GM21367 (cell line): ENCODE results near the gene HERC2.

Experiments
- ATAC-seq: cut with Tn5 transposase; IDR thresholded peaks from one replicate; pipeline ENCODE4 v1.9.1; 2021; ENCODE audit not compliant: unreplicated experiment

Gene HERC2

DNA sequence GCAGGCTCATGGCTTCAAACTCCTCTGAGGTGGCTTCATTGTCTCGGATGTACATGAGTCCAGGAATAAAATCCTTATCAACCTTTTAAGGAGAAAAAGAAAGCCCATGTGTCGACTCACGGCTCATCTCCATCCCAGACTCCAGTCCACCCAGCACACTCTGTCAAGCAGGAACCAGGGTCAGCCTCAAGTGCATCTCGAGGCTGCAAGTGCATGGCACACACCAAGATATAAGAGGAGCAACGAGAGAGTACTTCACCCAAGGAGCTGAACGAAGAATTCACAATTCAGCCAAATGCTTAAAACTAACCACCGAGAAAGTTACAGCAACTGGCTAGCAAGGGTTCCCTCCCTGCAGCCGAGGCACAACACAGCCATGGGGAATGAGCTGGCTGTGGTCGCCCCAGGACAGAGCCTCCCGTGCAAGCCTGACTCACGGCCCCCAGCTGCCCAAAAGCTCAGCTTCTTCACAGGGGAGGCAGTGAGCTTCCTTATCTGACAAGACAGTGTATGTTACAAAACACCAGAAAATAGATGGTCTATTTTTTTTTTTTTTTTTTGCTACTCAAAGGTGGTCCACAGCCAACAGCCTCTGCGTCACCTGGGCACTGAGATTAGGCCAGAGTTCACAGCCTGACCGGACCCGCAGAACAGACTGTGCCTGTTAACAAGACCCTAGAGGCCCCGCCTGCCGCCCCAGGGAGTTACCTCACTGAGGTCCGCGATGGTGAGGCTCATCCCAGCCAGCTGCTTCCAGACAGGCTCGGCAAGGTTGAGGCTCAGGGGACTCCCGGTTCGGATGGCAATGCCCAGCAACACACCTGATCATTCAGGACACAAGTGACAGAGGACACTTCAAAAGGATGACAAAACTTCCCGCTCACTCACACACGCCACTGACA lies 207.0 kb downstream of the HERC2 start:
- ATAC-seq: no peak

DNA sequence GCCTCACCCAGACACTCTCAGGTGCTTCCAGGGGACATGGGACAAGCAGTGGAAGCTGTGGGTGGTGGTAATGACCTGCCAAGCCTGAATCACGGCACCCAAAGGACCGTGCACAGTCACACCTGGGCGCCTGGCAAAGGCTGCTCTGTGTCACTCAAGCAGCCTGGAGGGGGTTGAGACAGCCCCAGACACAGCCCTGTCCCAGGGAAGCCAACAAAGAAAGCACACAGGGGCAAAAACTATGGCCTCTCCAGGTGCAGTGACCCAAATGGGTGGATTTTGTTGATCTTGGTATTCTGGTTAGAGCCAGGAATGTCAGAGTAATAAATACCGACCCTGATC lies 207.9 kb downstream of the HERC2 start:
- ATAC-seq: no peak

GRCh38 chr15:28113394-28114113 lies 208.4 kb downstream of the HERC2 start:
- ATAC-seq: no peak

GRCh38 chr15:28112962-28113361 lies 209.0 kb downstream of the HERC2 start:
- ATAC-seq: no peak

DNA sequence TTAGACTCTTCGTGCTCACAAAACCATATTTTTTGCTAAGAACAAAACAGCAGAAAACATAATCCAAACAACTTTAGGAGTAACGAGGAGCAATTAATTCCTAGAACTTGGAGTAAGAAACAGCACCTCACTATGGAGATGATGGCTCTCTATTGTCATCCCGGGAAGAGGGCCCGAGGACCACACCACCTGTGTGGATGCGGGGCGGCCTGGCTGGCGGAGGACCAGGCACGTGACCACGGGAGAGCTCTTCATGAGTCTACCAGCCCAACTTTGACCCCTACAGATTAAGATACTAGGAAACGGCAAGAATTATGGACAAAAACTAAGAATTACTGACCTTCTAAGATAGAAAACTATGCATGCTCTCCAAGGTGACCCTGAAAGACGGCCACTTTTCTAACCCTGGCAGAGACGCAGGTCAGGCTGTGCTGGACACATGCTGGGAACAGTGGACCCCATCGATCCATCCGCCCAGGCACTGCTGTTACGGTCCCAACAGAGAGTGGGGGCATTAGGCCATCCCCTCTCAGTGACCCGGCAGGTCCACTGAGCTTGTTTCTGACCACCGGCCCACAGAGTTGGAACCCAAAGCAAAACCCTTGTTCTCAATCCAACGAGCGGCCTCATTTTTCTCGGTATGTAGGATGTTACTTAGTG lies 209.7 kb downstream of the HERC2 start:
- ATAC-seq: no peak

DNA sequence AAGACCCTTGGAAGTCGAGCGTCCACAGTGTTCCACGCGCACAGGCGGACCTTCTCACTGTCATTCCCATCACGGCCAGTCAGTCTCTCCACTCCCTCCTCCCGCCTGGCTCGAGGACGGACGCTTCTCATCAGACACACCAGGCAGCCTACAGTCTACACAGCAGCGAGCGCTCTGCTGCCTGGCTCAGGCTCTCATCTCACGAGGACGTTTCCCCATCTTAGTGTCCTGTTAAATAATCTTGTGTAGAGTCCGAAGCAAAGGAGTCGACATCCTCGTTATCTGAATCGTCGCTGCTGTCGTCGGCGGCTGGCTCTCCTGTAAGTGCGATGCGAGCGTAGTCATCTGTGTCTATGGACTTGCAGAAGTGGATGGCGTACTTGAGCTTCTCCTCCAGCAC lies 210.4 kb downstream of the HERC2 start:
- no peak for ATAC-seq

DNA sequence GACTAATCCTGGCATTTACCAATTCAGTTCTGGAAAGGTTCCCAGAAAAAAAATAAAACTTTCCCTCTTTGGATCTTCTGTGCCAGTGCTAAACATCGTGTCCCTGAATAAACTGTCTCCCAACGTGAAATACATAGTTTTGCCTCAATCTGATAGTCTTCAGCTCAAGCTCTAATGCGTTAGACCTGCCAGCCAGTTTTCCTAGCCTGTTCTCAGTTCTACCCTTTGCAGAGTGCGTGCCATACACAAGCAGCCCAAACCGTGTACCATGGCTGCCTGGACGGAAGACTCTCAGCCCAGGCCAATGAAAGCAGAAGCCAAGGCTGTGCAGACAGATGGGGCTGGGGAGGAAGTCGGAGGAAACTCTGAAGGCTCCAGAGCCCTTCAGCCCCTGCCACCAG lies 211.5 kb downstream of the HERC2 start:
- ATAC-seq: no peak

GRCh38 chr15:28109626-28110455 lies 212.1 kb downstream of the HERC2 start:
- ATAC-seq: no peak

- no peak for ATAC-seq
Observed at GRCh38 chr15:28107904-28108275, 214.1 kb downstream of the HERC2 start.

- no peak for ATAC-seq
Observed at GRCh38 chr15:28107111-28107903, 214.7 kb downstream of the HERC2 start.

- ATAC-seq: no peak
Observed at GRCh38 chr15:28106294-28107110, 215.5 kb downstream of the HERC2 start.

DNA sequence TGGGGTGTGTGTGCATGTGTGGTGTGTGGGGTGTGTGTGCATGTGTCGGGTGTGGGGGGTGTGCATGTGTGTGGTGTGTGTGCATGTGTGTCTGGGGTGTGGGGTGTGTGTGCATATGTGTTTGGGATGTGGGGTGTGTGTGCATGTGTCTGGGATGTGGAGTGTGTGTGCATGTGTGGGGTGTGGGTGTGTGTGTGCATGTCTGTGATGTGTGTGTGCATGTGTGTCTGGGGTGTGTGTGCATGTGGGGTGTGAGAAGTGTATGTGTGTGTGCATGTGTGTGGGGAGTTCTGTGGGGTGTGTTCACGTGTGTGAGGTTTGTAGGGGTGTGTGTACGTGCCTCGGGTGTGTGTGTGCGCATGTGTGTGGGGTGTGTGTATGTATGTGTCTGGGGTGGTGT lies 216.2 kb downstream of the HERC2 start:
- ATAC-seq: no peak

- ATAC-seq: no peak
Observed at GRCh38 chr15:28105224-28105791, 216.7 kb downstream of the HERC2 start.

DNA sequence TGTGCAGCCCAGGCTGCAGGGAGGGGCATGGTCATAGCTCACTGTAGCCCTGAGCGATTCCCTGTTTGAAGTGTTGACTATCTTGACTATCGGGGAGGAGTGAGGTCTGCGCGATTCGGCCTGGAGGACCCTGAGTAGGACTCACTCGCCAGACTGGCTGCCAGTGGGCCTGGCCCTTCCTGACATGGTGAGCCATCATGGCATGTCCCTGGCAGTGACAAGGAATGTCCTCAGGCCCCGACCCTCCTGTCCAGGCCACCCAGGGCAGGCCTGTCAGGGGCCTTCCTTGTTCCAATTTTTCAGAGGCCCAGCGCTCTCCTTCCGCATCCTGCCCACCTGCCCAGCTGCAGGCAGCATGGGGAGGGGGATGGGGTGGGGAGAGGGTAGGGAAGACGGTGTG lies 217.7 kb downstream of the HERC2 start:
- ATAC-seq: no peak

GRCh38 chr15:28103831-28104230 lies 218.1 kb downstream of the HERC2 start:
- ATAC-seq: no peak

DNA sequence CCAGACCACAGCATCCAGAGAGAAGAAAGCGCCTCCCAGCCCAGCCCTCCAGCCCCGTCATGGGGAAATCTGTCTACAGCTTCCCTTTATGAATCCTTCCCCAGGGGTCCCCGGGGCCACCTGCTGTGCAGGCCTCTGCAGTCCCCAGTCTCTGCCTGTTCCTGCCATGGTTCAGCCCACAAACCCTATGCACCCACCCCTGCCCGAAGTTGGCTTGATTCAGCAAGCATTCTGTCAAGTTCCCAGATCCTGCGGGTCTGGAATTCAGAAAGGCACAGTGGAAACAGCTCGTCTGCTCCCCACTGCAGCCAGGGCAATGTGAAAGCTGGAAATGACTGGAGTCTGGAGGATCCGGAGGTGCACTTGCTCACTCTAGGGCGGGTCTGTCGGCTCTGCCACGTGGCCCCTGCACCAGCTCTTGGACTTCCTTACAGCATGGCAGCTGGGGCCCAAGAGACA lies 220.0 kb downstream of the HERC2 start:
- no peak for ATAC-seq

GRCh38 chr15:28101201-28101600 lies 220.8 kb downstream of the HERC2 start:
- ATAC-seq: no peak

- no peak for ATAC-seq
Observed at GRCh38 chr15:28100516-28101195, 221.3 kb downstream of the HERC2 start.
